ENCODE measurements around the gene UBE2QL1. TPM values are rescaled to one million over a fixed set of nuclear protein-coding genes. Genes with fewer than 3 reads are reported as not detected.
A peak's percentile ranks its signal among the peaks of the same experiment; 100 is the strongest.

Gene UBE2QL1
- total RNA-seq (2014; rRNA removed; shearing (Covaris generic)): 0.24 and 0.49 TPM in 2 replicates

GRCh38 chr5:6448622-6449464 is at the start of gene UBE2QL1:
Gene UBE2QL1, plus strand, starts transcription at chr5:6448859. Its CDS starts 35 bp downstream, at chr5:6448894.
- no peak for DNase-seq (ENCODE audit: low read depth)

DNA sequence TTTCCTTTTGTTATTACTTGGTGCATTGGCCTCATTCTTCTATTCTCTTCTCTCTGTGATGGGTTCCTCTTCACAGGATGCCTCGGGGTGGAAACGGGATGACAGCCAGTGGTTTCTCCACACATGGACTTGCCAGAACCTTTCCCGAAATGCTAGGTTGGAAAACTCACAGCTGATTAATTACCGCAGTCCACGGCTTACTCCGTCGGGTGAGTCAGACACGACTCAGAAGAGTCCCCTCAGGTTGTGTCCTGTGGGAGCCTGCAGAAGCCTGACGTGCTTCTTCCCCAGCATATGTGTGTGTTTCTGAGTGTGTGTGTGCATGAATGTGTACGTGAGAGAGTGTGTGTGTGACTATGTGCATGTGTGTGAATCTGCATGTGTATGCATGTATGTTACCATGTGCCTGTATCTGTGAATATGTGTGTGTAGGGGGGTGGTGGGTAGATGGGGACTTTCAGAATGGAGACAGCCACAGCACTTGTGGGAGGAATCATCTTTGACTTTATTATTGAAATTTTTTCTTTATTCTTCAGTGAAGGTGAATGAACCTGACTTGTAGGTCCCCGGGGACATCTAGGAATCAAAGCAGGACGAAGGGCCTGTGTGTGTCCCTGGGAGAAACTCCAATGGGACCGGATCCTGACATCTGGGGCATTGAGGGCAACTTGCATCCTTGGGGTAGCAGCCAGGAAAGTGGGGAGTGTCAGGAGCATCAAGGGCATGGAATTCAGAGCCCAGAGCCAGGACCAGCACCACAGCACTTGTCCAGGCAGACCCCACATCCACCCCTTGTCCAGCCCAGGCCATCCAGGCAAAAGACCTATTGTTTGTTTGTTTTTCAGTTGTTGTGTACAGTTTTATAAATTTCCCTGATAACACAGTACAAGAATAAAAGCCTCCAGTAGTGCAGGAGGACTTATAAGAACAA is 48.4 kb upstream of the UBE2QL1 start:
- DNase-seq (ENCODE audit: low read depth): peak; percentile 96

DNA sequence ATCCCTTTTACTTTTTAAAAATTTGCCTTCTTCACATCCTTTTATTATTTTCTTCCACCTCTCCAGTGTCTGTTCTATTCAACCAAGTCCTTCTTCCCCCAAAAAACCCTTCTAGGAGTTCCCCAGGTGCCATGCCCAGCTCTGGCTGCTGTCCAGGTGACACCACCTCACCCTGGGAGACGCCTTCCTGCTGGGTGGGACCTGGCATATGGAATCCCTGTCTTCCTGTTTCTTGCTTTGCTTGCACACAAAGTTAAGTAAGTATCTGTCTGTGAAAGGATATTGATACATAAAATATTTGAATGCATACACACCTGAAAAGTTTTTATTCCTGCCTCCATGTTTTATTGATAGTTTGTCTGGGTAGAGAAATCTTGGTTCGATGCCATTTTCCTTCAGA is 47.2 kb upstream of the UBE2QL1 start:
- DNase-seq (ENCODE audit: low read depth): no peak

DNA sequence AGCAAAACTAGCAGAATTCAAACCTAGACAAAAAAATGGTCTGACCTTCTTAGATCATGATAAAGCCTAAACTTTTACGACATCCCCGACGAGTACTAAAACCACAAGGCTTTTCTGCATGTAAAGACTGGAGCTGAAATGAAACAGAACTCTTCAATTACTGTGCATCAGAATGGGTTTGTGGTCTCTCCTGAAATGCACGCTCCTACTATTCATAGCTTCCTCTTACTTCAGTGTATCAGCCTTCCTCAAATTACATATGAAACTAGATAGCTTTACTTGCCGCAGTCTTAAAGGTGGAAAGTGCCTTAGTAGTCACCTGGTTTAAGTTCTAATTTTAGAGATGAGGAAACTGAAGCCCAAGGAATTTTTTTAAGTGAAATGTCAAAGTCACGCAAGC is 45.7 kb upstream of the UBE2QL1 start:
- DNase-seq (ENCODE audit: low read depth): peak; percentile 84

DNA sequence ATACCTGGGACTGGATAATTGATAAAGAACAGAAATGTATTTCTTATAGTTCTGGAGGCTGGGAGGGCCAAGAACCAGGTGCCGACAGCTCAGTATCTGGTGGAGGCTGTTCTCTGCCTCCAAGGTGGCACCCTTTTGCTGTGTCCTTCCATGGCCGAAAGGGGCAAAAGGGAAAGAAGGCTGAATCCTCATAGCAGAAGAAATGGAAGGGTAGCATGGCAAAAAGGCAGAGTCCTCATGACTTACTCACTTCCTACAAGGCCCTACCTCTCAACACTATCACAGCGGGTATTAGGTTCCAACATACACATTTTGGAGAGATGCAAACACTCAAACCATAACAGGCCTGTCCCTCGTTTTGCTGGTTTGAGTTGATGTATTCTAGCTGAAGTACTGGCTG is 45.2 kb upstream of the UBE2QL1 start:
- DNase-seq (ENCODE audit: low read depth): no peak

GRCh38 chr5:6404129-6404528 is 44.5 kb upstream of the UBE2QL1 start:
- peak; percentile 91 for DNase-seq (ENCODE audit: low read depth)

DNA sequence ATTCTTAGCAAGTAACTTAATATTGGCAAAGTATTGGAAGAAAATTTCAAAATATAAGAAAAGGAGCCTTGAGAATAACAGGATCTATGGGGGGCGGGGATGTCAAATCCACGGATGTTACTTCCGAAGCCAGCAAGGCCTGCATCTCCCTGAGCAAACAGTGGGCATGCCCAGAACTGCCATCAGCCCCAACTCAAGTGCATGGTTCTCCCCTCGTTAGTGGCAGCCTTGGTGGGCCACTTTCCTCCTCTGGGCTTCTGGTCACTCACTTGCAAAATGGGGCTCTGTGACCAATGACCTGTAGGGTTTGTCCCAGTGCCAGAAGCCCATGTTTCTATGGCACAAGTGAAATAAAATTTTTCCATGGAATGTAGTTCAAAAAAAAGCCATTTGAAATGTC is 43.1 kb upstream of the UBE2QL1 start:
- no peak for DNase-seq (ENCODE audit: low read depth)

DNA sequence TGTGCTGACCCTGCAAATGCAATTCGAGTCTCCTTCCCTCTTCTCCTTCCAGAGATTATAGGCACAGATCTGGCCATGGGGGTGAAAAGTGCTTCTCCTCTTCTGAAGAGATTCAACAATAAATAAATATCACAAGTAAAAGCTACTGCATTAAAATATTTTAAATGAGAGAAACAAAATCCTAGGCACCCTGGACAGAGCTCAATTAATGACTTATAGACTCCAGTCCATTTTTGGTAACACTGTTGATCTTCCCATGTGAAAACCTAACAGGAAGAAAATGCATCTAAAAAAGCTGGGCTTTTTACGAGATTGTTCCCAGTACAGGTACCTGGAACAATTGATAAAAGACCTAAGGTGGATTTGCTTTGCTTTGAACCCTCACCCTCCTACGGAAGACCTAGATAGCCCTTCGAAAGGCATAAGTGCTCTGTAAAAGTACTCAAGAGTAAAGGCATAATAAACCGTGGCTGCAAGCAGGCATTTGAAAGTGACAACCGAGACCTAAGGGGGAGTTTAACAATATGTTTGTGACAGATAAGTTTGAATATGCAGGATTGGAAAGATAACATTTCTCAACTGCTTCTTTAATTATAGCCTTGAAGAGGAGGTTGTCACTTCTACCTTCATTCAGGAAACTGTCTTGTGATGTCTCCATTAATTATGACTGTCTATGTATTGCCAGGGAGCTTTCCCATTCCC is 41.0 kb upstream of the UBE2QL1 start:
- DNase-seq (ENCODE audit: low read depth): no peak

DNA sequence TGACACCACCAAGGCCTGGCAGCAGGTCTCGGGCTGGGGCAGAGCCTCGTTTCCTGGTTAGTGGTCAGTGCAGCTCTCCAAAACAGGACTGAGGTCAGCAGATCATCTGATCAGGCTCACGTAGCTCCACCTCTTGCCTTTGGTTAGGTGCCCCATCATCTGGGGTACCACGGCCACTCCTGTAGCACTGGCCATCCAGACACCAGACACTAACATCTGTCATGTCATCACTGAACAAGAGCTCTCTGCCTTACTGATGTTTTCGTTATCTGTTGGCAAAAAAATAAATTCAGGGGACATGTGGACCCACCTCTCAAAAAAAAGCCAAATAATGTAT is 40.4 kb upstream of the UBE2QL1 start:
- DNase-seq (ENCODE audit: low read depth): no peak

DNA sequence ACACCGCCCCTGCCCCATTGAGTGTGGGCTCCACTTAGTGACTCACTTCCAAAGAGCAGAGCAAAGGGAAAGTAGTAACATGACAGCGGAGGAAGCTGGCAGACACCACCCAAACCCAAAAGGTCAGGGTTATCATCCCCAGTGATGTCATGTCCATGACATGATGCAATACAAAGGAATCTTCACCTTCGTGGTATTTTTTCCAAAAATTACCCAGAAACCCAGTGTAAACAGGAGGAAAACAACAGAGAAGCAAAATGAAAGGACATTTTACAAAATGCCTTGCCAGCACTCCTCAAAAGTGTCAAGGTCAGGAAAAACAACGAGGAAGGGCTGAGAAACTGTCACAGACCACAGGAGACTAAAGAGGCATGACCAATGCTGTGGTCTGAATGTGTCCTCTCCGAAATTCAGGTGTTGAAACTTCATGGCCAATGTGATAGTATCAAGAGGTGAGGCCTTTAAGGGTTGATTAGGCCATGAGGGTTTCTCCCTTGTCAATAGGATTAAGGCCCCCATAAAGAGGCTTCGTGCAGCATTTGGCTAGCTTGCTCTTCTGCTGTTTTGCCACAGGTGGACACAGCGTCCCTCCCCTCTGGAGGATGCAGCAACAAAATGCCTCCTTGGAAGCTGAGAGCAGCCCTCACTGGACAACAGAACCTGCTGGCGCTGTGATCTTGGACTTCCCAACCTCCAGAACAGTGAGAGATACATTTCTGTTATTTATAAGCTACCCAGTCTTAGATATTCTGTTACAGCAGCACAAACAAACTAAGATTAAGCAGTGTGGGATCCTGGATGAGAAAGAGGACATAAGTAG is 39.8 kb upstream of the UBE2QL1 start:
- DNase-seq (ENCODE audit: low read depth): peak; percentile 73

DNA sequence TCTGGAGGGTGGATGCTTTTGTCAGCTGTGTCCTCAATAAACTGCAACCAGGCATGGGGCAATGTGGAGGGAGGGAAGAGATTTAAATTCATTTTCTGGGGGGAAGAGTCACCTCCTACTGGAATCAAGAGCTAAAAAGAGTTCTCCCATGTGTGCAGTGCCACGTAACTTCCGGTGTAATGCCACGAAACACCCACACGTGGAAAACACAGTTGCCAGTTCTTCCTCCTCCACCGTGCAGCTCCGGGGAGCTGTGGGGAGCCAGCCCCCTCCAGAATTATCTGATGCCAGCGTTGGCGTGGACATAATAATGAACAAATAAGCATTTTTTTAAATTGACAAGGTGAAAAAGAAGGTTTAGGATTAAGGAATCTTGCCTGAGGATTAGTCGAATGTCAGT is 38.2 kb upstream of the UBE2QL1 start:
- DNase-seq (ENCODE audit: low read depth): no peak

GRCh38 chr5:6411141-6411540 is 37.5 kb upstream of the UBE2QL1 start:
- DNase-seq (ENCODE audit: low read depth): peak; percentile 81

- no peak for DNase-seq (ENCODE audit: low read depth)
Measured at GRCh38 chr5:6412811-6413210, 35.8 kb upstream of the UBE2QL1 start.

- DNase-seq (ENCODE audit: low read depth): no peak
Measured at GRCh38 chr5:6417657-6418056, 31.0 kb upstream of the UBE2QL1 start.

- DNase-seq (ENCODE audit: low read depth): no peak
Measured at GRCh38 chr5:6418679-6419276, 29.9 kb upstream of the UBE2QL1 start.

GRCh38 chr5:6419340-6419852 is 29.3 kb upstream of the UBE2QL1 start:
- DNase-seq (ENCODE audit: low read depth): no peak

- DNase-seq (ENCODE audit: low read depth): no peak
Measured at GRCh38 chr5:6423327-6424109, 25.1 kb upstream of the UBE2QL1 start.

- DNase-seq (ENCODE audit: low read depth): no peak
Measured at GRCh38 chr5:6424110-6424659, 24.5 kb upstream of the UBE2QL1 start.

DNA sequence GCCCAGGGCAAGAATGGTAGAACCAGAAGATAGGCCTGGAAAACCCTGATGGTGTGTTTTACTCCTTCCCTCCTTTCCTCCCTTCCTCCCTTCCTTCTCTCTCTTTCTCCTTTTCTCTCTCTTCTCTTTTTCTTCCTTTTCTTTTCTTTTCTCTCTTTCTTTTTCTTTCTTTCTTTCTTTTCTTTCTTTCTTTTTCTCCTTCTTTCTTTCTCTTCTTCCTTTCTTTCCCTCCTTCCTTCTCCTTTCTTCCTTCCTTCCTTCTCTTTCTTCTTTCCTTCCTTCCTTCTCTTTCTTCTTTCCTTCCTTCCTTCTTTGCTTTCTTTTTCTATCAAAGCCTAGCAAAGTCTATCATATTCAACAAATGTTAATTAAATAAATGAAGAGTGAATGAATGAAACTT is 24.0 kb upstream of the UBE2QL1 start:
- no peak for DNase-seq (ENCODE audit: low read depth)

DNA sequence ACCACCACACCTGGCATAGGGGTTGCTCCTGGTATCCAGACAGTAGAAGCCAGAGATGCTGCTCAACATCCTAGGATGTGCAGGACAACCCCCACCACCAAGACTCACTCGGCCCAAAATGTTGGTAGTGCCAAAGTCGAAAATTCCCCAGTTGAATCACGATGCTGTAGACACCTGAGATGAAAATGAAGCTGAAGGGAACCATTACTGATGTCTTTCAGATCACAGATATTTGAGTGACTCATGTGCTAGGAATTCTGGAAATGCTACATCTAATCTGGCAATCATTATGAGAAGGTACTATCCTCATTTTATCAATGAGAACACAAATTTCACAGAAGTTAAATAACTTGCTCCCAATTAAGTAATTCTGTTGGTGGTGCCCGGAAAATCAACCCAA is 21.0 kb upstream of the UBE2QL1 start:
- peak; percentile 61 for DNase-seq (ENCODE audit: low read depth)

All from RPMI7951 (cell line).